ENCODE measurements around the gene PDE9A.

DNA sequence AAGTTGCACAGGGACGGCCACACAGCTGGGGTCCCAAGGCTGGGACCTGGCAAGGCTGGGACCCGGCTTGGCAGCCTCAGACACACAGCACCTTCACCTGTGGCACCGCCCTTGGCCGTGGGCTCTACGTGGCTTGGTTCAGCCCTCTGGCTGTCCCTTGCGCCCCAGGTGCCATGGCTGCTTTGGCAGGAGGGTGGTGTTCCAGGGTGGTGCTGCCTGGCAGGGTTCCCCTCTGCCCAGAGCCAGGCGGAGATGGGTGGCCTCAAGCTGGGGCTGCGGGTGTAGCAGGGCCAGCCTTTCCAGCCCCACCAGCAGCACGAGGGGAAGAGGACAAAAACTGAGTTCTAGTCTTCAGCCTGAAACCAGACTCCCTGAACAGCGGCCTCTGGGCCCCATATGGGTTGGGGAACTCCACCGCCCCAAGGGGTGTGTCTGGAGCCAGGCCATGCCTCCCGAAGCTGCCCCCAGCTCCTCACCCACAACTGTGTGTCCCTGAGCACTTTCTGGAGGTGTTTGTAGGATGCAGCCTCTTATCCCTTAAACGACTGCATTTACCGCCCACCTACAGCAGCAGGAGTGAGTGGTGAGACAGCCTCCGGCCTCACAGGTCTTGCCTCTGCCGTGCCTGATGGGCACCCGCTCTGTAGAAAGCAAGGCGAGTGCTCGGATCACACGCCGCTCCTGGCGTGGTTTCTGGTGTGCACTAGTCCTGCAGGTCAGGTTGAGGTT lies 92.3 kb downstream of the PDE9A start:
- no peak for TF ChIP-seq POLR2A (IDR thresholded peaks at IDR 0.05; ENCODE audit: low read depth, low read length)
- TF ChIP-seq TAF1 (IDR thresholded peaks at IDR 0.05; ENCODE audit: borderline replicate concordance, low read depth, low read length): no peak

All from GM12892 (cell line).